Tibial nerve (tissue), 4 donors: ENCODE results near the gene ZDHHC8.

Experiments
- EP300 ChIP-seq, 2 donors: sonication (generic); formaldehyde crosslinking; IDR thresholded peaks; one replicate each; pipeline ENCODE4 v1.6.1; 2017; ENCODE audit warnings: antibody characterized with exemption in 2 of 2, mild to moderate bottlenecking in 1 of 2
- TF ChIP-seq, protein P1 (sequence below), 5 experiments: fragments of 200-600 bp in 3 of 5; fragments of 450-650 bp in 2 of 5; sonication (generic) in 3 of 5; IDR thresholded peaks; one replicate each; pipeline ENCODE4 v1.5.1; 2016 to 2019; ENCODE audit warnings: antibody characterized with exemption in 5 of 5, mild to moderate bottlenecking in 3 of 5, moderate library complexity in 2 of 5

DNA sequence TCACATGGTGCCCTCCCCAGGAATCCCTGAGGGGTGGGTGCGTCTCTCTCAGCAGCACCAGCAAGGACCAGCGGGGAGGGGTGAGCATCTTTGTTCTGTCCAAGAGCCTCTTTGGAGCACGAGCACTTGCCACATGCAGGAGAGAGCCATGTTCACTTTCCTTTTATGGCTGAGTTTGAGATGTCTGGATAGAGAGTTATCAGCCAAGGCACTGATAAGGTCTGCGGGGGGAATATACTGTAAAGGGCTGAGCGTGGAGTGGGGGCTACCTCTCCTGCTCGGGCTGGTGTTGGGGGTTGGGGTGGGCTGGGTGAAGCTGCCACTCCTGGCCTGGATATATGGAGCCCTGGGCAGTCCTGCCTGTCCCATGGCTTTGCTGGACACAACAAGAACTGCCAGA, 54.1 kb downstream of the ZDHHC8 start:
- TF ChIP-seq, protein P1, sequence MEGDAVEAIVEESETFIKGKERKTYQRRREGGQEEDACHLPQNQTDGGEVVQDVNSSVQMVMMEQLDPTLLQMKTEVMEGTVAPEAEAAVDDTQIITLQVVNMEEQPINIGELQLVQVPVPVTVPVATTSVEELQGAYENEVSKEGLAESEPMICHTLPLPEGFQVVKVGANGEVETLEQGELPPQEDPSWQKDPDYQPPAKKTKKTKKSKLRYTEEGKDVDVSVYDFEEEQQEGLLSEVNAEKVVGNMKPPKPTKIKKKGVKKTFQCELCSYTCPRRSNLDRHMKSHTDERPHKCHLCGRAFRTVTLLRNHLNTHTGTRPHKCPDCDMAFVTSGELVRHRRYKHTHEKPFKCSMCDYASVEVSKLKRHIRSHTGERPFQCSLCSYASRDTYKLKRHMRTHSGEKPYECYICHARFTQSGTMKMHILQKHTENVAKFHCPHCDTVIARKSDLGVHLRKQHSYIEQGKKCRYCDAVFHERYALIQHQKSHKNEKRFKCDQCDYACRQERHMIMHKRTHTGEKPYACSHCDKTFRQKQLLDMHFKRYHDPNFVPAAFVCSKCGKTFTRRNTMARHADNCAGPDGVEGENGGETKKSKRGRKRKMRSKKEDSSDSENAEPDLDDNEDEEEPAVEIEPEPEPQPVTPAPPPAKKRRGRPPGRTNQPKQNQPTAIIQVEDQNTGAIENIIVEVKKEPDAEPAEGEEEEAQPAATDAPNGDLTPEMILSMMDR (IDR thresholded peaks at IDR 0.05), result no peak
- TF ChIP-seq EP300 (IDR thresholded peaks at IDR 0.05), result no peak
